Gastroesophageal sphincter (tissue), 4 donors: ENCODE data around the gene RNF152. TPM values are rescaled to one million over a fixed set of nuclear protein-coding genes. Genes with fewer than 3 reads are reported as not detected.

Experiments
- ATAC-seq: fragments of 150-250 bp; one replicate; pipeline ENCODE4 v1.9.1; 2016; ENCODE audit warnings: mild to moderate bottlenecking, moderate library complexity
- H3K27ac ChIP-seq, 4 donors: fragments of 200-600 bp; sonication (generic) in 3 of 4; 1 replicate in 3 of 4; 2 replicates in 1 of 4; pipeline ENCODE4 v1.5.1; 2016 to 2019
- H3K27me3 ChIP-seq: fragments of 200-600 bp; sonication (generic); one replicate; pipeline ENCODE4 v1.5.1; 2019
- H3K36me3 ChIP-seq, 2 donors: fragments of 200-600 bp; sonication (generic); one replicate each; pipeline ENCODE4 v1.5.1; 2019; ENCODE audit warnings: control low read depth in 1 of 2
- H3K4me1 ChIP-seq, 3 donors: fragments of 200-600 bp; sonication (generic); 1 replicate in 2 of 3; 2 replicates in 1 of 3; pipeline ENCODE4 v1.5.1; 2016 to 2019; ENCODE audit warnings: control low read depth in 2 of 3
- H3K4me3 ChIP-seq, 2 donors: fragments of 200-600 bp; sonication (generic); one replicate each; pipeline ENCODE4 v1.5.1; 2019; ENCODE audit warnings: mild to moderate bottlenecking in 1 of 2, moderate library complexity in 1 of 2
- H3K9me3 ChIP-seq, 3 donors: fragments of 200-600 bp; sonication (generic); one replicate each; pipeline ENCODE4 v1.5.1; 2017 to 2019; ENCODE audit warnings: control low read depth in 2 of 3
- EP300 ChIP-seq: sonication (generic); formaldehyde crosslinking; IDR thresholded peaks from one replicate; pipeline ENCODE4 v1.6.1; 2017; ENCODE audit warnings: antibody characterized with exemption, mild to moderate bottlenecking
- POLR2A ChIP-seq, 2 donors: fragments of 450-650 bp; IDR thresholded peaks; one replicate each; pipeline ENCODE4 v1.6.1; 2017; ENCODE audit warnings: antibody characterized with exemption in 2 of 2, mild to moderate bottlenecking in 2 of 2, moderate library complexity in 1 of 2
- POLR2AphosphoS5 ChIP-seq: sonication (generic); formaldehyde crosslinking; IDR thresholded peaks from one replicate; pipeline ENCODE4 v1.6.1; 2017; ENCODE audit warnings: antibody characterized with exemption
- WGBS, 2 donors: methylation state at CpG; one replicate each; pipeline ENCODE4 v1.1.5; 2018; ENCODE audit warnings: low coverage in 1 of 2; 5-methylcytosine and 5-hydroxymethylcytosine counted together
- total RNA-seq, 4 donors: library from RNA; depleted of rRNA; stranded (reverse); fragments of >200 nt; gene quantifications; one replicate each; pipeline ENCODE4 v1.1.0, GENCODE V29; 2016
- TF ChIP-seq, protein P1 (sequence below), 4 experiments: fragments of 200-600 bp in 2 of 4; fragments of 450-650 bp in 2 of 4; sonication (generic) in 1 of 4; IDR thresholded peaks; one replicate each; pipeline ENCODE4 v1.5.1; 2017 to 2019; ENCODE audit warnings: antibody characterized with exemption in 4 of 4, mild to moderate bottlenecking in 2 of 4, moderate library complexity in 2 of 4

RNF152 gene
- total RNA-seq, 4 donors from 2014 or later: 9.0 to 11.2 (median 10.1) TPM

DNA sequence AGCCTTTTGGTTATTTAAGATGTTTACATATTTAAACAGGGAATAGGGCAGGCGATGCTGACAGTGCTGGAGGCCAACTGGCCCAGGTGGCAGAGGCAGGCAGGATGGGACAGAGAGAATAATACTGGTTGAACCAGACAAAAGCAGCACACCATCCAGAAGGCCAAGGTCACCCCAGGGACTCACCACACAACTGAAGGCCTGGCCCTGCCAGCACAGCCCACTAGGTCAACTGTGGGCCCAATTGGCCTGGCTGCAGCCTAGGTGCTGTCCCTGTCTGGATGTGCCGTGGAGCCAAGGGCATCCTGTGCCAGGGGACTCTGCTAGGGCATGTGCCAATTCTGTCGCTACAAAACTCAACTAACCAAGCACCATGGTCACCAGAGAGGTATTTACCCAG is 69.2 kb downstream of the RNF152 start:
- 100% methylated on average over 1 of the region's 3 CpGs; no CpG with 5 or more reads in 1 of the 2 donors for WGBS, 2 donors
- Histone ChIP-seq H3K9me3 (no peaks in the 10 kb centered on the region), H3K36me3 (no peaks in the 10 kb centered on the region), H3K4me3 (no peak overlapping the region), H3K4me1 (no peaks in the 10 kb centered on the region), H3K27me3 (no peaks in the 10 kb centered on the region), H3K27ac (no peak overlapping the region)
- ATAC-seq: no peak
- TF ChIP-seq POLR2AphosphoS5 (no peak), EP300 (no peak), POLR2A (IDR thresholded peaks at IDR 0.05) (no peak)
- TF ChIP-seq, protein P1, sequence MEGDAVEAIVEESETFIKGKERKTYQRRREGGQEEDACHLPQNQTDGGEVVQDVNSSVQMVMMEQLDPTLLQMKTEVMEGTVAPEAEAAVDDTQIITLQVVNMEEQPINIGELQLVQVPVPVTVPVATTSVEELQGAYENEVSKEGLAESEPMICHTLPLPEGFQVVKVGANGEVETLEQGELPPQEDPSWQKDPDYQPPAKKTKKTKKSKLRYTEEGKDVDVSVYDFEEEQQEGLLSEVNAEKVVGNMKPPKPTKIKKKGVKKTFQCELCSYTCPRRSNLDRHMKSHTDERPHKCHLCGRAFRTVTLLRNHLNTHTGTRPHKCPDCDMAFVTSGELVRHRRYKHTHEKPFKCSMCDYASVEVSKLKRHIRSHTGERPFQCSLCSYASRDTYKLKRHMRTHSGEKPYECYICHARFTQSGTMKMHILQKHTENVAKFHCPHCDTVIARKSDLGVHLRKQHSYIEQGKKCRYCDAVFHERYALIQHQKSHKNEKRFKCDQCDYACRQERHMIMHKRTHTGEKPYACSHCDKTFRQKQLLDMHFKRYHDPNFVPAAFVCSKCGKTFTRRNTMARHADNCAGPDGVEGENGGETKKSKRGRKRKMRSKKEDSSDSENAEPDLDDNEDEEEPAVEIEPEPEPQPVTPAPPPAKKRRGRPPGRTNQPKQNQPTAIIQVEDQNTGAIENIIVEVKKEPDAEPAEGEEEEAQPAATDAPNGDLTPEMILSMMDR (IDR thresholded peaks at IDR 0.05): no peak

DNA sequence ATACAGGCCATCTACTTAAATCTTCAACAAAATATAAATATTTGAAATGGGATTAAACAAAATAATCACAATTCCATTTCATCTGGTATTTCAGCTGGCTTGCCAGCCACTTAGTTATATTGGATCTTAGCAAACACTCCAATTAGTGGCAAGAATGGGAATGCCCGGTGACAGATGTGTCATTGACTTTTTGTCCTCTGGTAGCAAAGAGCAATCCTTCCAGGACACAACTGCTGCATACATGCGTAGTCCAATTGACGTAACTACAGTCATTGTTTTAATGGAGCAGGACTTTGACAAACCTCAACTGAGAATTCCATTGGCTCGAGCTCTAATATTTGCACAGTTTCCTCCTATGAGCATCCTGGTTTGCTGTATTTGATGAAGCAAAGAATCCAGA is 69.9 kb downstream of the RNF152 start:
- Histone ChIP-seq H3K9me3 (no peaks in the 10 kb centered on the region), H3K36me3 (no peaks in the 10 kb centered on the region), H3K4me1 (no peaks in the 10 kb centered on the region), H3K4me3 (no peak overlapping the region), H3K27me3 (no peaks in the 10 kb centered on the region), H3K27ac (no peak overlapping the region)
- 82 to 94% methylated on average over 3 to 4 of the region's 4 CpGs for WGBS, 2 donors
- TF ChIP-seq EP300 (no peak), POLR2AphosphoS5 (no peak), POLR2A (IDR thresholded peaks at IDR 0.05) (no peak)
- TF ChIP-seq, protein P1 (IDR thresholded peaks at IDR 0.05): no peak
- ATAC-seq: no peak

DNA sequence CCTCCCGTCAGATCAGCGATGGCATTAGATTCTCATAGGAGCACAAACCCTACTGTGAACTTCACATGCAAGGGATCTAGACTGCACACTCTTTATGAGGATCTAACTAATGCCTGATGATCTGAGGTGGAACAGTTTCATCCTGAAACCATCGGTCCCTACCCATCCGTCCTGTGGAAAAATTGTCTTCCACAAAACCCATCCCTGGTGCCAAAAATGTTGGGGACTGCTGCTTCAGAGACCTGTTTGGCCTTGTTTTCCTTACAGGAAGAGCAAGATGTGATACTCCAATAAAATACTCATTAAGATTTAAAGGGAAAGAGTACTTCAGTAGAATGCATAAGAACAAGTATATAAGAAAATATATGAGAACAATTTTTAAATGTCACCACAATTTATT is 71.1 kb downstream of the RNF152 start:
- WGBS, 2 donors: 78 to 100% methylated on average over 3 to 4 of the region's 4 CpGs

DNA sequence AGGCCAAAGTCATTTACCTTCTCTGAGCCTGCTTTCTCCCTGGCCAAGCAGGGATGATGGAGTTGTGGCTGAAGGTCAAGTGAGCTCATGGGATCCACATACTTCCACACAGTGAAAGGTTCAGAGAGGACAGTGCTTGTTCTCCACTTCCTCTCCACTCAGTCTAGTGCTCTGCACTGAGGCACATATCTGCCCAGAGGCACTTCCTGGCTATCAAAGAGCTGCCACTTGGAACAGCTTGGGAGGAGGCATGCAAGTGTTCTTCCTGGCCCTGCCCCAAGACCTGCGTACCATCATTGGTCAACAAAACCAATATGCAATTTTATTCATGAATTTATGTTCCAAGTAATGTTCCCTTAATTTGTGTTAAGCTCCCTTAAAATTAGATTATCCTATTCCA is 71.9 kb downstream of the RNF152 start:
- no peaks in the 10 kb centered on the region for H3K4me1 ChIP-seq
- H3K36me3 ChIP-seq: peaks cover 0 to 6% of the 10 kb centered on the region in 2 donors
- no peak overlapping the region for H3K27ac ChIP-seq
- H3K27me3 ChIP-seq: no peaks in the 10 kb centered on the region
- TF ChIP-seq POLR2A (IDR thresholded peaks at IDR 0.05): no peak
- no peak for TF ChIP-seq EP300
- TF ChIP-seq, protein P1 (IDR thresholded peaks at IDR 0.05): no peak
- TF ChIP-seq POLR2AphosphoS5: no peak
- no peak overlapping the region for H3K4me3 ChIP-seq
- WGBS, 2 donors: 89 to 100% methylated on average over 1 of the region's 1 CpG
- no peak for ATAC-seq
- no peaks in the 10 kb centered on the region for H3K9me3 ChIP-seq

More for the DNA sequence above, 71.1 kb downstream of the RNF152 start:
- Histone ChIP-seq H3K4me3 (no peak overlapping the region), H3K36me3 (no peaks in the 10 kb centered on the region), H3K9me3 (no peaks in the 10 kb centered on the region), H3K27ac (no peak overlapping the region), H3K4me1 (no peaks in the 10 kb centered on the region), H3K27me3 (no peaks in the 10 kb centered on the region)
- TF ChIP-seq POLR2AphosphoS5: no peak
- no peak for TF ChIP-seq POLR2A (IDR thresholded peaks at IDR 0.05)
- TF ChIP-seq, protein P1 (IDR thresholded peaks at IDR 0.05): no peak
- TF ChIP-seq EP300: no peak
- no peak for ATAC-seq

DNA sequence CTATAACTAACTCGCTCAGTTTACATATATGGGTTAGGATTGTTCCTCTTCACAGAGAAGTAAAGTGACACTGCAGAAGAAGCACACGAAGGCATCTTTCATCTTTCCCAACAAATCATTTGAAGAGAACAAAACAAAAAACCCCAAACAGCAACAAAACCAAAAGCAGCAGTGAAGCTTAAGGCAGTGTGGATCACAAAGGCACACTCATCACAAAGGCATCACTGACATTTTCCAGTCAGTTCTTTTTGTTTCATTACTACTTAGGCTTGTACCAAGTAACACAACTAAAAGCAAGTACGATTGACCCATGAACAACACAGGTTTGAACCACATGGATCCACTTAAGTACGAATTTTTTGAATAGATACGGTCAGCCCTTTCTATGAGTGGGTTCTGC is 75.7 kb downstream of the RNF152 start:
- Histone ChIP-seq H3K36me3 (peaks cover 0 to 14% of the 10 kb centered on the region in 2 donors), H3K9me3 (no peaks in the 10 kb centered on the region), H3K4me1 (no peaks in the 10 kb centered on the region), H3K4me3 (no peak overlapping the region), H3K27ac (no peak overlapping the region), H3K27me3 (no peaks in the 10 kb centered on the region)
- no peak for TF ChIP-seq POLR2A (IDR thresholded peaks at IDR 0.05)
- no peak for TF ChIP-seq EP300
- no peak for TF ChIP-seq POLR2AphosphoS5
- TF ChIP-seq, protein P1 (IDR thresholded peaks at IDR 0.05): no peak
- no peak for ATAC-seq
- WGBS, 2 donors: 86 to 90% methylated on average over 1 to 5 of the region's 5 CpGs
